ENCODE results near the gene GRID1.
A peak's percentile ranks its signal among the peaks of the same experiment; 100 is the strongest.
"Not testable (repeated sequence)": the region's sequence is repeated elsewhere in the genome, so short reads cannot be mapped to it uniquely, and the experiment has no call there.

GRID1 gene

GRCh38 chr10:86248062-86248461, 118.5 kb downstream of the GRID1 start:
- DNase-seq: no peak

GRCh38 chr10:86247588-86247987, 119.0 kb downstream of the GRID1 start:
- no peak for DNase-seq

GRCh38 chr10:86247073-86247472, 119.5 kb downstream of the GRID1 start:
- DNase-seq: no peak

- DNase-seq: no peak
Measured at GRCh38 chr10:86246279-86246940, 120.2 kb downstream of the GRID1 start.

- DNase-seq: no peak
Measured at GRCh38 chr10:86245015-86245394, 121.6 kb downstream of the GRID1 start.

GRCh38 chr10:86244297-86245014, 122.1 kb downstream of the GRID1 start:
- DNase-seq: no peak

- DNase-seq: no peak
Measured at GRCh38 chr10:86243651-86244155, 122.9 kb downstream of the GRID1 start.

GRCh38 chr10:86242761-86243160, 123.8 kb downstream of the GRID1 start:
- DNase-seq: no peak

GRCh38 chr10:86238089-86238488, 128.5 kb downstream of the GRID1 start:
- DNase-seq: not testable (repeated sequence)

- DNase-seq: no peak
Measured at GRCh38 chr10:86234541-86235270, 131.9 kb downstream of the GRID1 start.

- peak; percentile 64 for DNase-seq
Measured at GRCh38 chr10:86234107-86234506, 132.5 kb downstream of the GRID1 start.

- no peak for DNase-seq
Measured at GRCh38 chr10:86233131-86233530, 133.5 kb downstream of the GRID1 start.

GRCh38 chr10:86232644-86233043, 134.0 kb downstream of the GRID1 start:
- no peak for DNase-seq

- DNase-seq: no peak
Measured at GRCh38 chr10:86231796-86232560, 134.6 kb downstream of the GRID1 start.

- DNase-seq: no peak
Measured at GRCh38 chr10:86230557-86231180, 135.9 kb downstream of the GRID1 start.

GRCh38 chr10:86229811-86230556, 136.6 kb downstream of the GRID1 start:
- peak; percentile 33 for DNase-seq

GRCh38 chr10:86229376-86229775, 137.2 kb downstream of the GRID1 start:
- peak; percentile 70 for DNase-seq

GRCh38 chr10:86227501-86228258, 138.9 kb downstream of the GRID1 start:
- no peak for DNase-seq

- DNase-seq: peak; percentile 16
Measured at GRCh38 chr10:86226781-86227201, 139.8 kb downstream of the GRID1 start.

GRCh38 chr10:86226016-86226415, 140.6 kb downstream of the GRID1 start:
- DNase-seq: no peak
